ENCODE results near the gene ERVFRD-1. TPM values are rescaled to one million over a fixed set of nuclear protein-coding genes. Genes with fewer than 3 reads are reported as not detected.

ERVFRD-1 gene
- total RNA-seq, 2 donors from 2014 or later: not detected

- Mint-ChIP-seq H3K4me3 (no peak overlapping the region), H3K9me3 (no peaks in the 10 kb centered on the region), H3K4me1 (peaks cover 33% of the 10 kb centered on the region), H3K27ac (no peak overlapping the region), H3K27me3 (ENCODE audit: insufficient read depth) (no peaks in the 10 kb centered on the region), H3K36me3 (ENCODE audit: low read depth) (no peaks in the 10 kb centered on the region)
- Histone ChIP-seq H3K36me3 (ENCODE audit: control insufficient read depth, insufficient read depth, low read length) (no peaks in the 10 kb centered on the region), H3K27ac (ENCODE audit: low read depth, low read length) (no peak overlapping the region), H3K9ac (ENCODE audit: extremely low read depth, low read length, poor library complexity, severe bottlenecking) (no peak overlapping the region), H3K4me1 (ENCODE audit: control insufficient read depth, insufficient read depth, low read length) (peaks cover 15% of the 10 kb centered on the region), H3K9me3 (ENCODE audit: control insufficient read depth, low read length) (peaks cover 5% of the 10 kb centered on the region), H3K4me3 (ENCODE audit: low read length) (peak overlapping the region; percentile 43), H3K27me3 (ENCODE audit: control insufficient read depth, insufficient read depth, low read length, poor library complexity, severe bottlenecking) (no peaks in the 10 kb centered on the region)
- TF ChIP-seq CTCF (conservative IDR thresholded peaks at IDR 0.05): no peak
- WGBS, 2 experiments (ENCODE audit: insufficient coverage in 1 of 2, insufficient read length in 1 of 2): 91 to 100% methylated on average over 5 to 6 of the region's 6 CpGs
- no peak for DNase-seq
Measured at GRCh38 chr6:11065436-11066202, 45.9 kb downstream of the ERVFRD-1 start.

GRCh38 chr6:11064836-11065235 is 46.7 kb downstream of the ERVFRD-1 start:
- H3K27ac Mint-ChIP-seq: no peak overlapping the region
- no peaks in the 10 kb centered on the region for H3K36me3 ChIP-seq (ENCODE audit: control insufficient read depth, insufficient read depth, low read length)
- H3K9me3 Mint-ChIP-seq: no peaks in the 10 kb centered on the region
- H3K9me3 ChIP-seq (ENCODE audit: control insufficient read depth, low read length): peaks cover 5% of the 10 kb centered on the region
- H3K4me1 ChIP-seq (ENCODE audit: control insufficient read depth, insufficient read depth, low read length): peaks cover 15% of the 10 kb centered on the region
- 63 to 74% methylated on average over 3 of the region's 3 CpGs for WGBS, 2 experiments (ENCODE audit: insufficient coverage in 1 of 2, insufficient read length in 1 of 2)
- H3K4me1 Mint-ChIP-seq: peaks cover 33% of the 10 kb centered on the region
- no peak for TF ChIP-seq CTCF (conservative IDR thresholded peaks at IDR 0.05)
- no peaks in the 10 kb centered on the region for H3K36me3 Mint-ChIP-seq (ENCODE audit: low read depth)
- no peaks in the 10 kb centered on the region for H3K27me3 Mint-ChIP-seq (ENCODE audit: insufficient read depth)
- H3K27me3 ChIP-seq (ENCODE audit: control insufficient read depth, insufficient read depth, low read length, poor library complexity, severe bottlenecking): no peaks in the 10 kb centered on the region
- H3K9ac ChIP-seq (ENCODE audit: extremely low read depth, low read length, poor library complexity, severe bottlenecking): no peak overlapping the region
- no peak for DNase-seq
- no peak overlapping the region for H3K4me3 Mint-ChIP-seq
- no peak overlapping the region for H3K27ac ChIP-seq (ENCODE audit: low read depth, low read length)
- H3K4me3 ChIP-seq (ENCODE audit: low read length): no peak overlapping the region

GRCh38 chr6:11062715-11063114 is 48.8 kb downstream of the ERVFRD-1 start:
- DNase-seq: no peak
- Histone ChIP-seq H3K9me3 (ENCODE audit: control insufficient read depth, low read length) (peaks cover 5% of the 10 kb centered on the region), H3K27ac (ENCODE audit: low read depth, low read length) (no peak overlapping the region), H3K4me3 (ENCODE audit: low read length) (no peak overlapping the region), H3K27me3 (ENCODE audit: control insufficient read depth, insufficient read depth, low read length, poor library complexity, severe bottlenecking) (no peaks in the 10 kb centered on the region), H3K36me3 (ENCODE audit: control insufficient read depth, insufficient read depth, low read length) (no peaks in the 10 kb centered on the region), H3K4me1 (ENCODE audit: control insufficient read depth, insufficient read depth, low read length) (peaks cover 9% of the 10 kb centered on the region), H3K9ac (ENCODE audit: extremely low read depth, low read length, poor library complexity, severe bottlenecking) (no peak overlapping the region)
- WGBS, 2 experiments (ENCODE audit: insufficient coverage in 1 of 2, insufficient read length in 1 of 2): 71% methylated on average over 1 of the region's 2 CpGs; no CpG with 5 or more reads in 1 of the 2 experiments
- peaks cover 32% of the 10 kb centered on the region for H3K4me1 Mint-ChIP-seq
- H3K27me3 Mint-ChIP-seq (ENCODE audit: insufficient read depth): no peaks in the 10 kb centered on the region
- no peak for TF ChIP-seq CTCF (conservative IDR thresholded peaks at IDR 0.05)
- H3K9me3 Mint-ChIP-seq: no peaks in the 10 kb centered on the region
- H3K27ac Mint-ChIP-seq: no peak overlapping the region
- H3K4me3 Mint-ChIP-seq: no peak overlapping the region
- H3K36me3 Mint-ChIP-seq (ENCODE audit: low read depth): no peaks in the 10 kb centered on the region
